DMS 273 (cell line): Measurements from ENCODE around the gene PRMT3.
"Not testable (repeated sequence)": the region's sequence is repeated elsewhere in the genome, so short reads cannot be mapped to it uniquely, and the experiment has no call there.

Experiments used
- DNase-seq: peaks from one replicate; lab custom pipeline; 2025; ENCODE audit not compliant: unreplicated experiment; lab: John Stamatoyannopoulos, UW

The PRMT3 gene

GRCh38 chr11:20373568-20374209 is 13.8 kb upstream of the PRMT3 start:
- no peak for DNase-seq

GRCh38 chr11:20374741-20375300 is 12.7 kb upstream of the PRMT3 start:
- DNase-seq, result no peak

GRCh38 chr11:20376162-20376730 is 11.3 kb upstream of the PRMT3 start:
- no peak for DNase-seq

GRCh38 chr11:20385996-20386395 is 1.5 kb upstream of the PRMT3 start:
- DNase-seq, result not testable (repeated sequence)

- peak; percentile 66 for DNase-seq
Observed at GRCh38 chr11:20388096-20389055, 860 bp downstream of the PRMT3 start.

GRCh38 chr11:20397281-20397680 is 9.8 kb downstream of the PRMT3 start:
- DNase-seq, result peak; percentile 57

- no peak for DNase-seq
Observed at GRCh38 chr11:20399498-20399897, 12.0 kb downstream of the PRMT3 start.

- no peak for DNase-seq
Observed at GRCh38 chr11:20403059-20403458, 15.5 kb downstream of the PRMT3 start.

GRCh38 chr11:20406484-20406883 is 19.0 kb downstream of the PRMT3 start:
- DNase-seq, result no peak

GRCh38 chr11:20407344-20407743 is 19.8 kb downstream of the PRMT3 start:
- no peak for DNase-seq

GRCh38 chr11:20415432-20415831 is 27.9 kb downstream of the PRMT3 start:
- no peak for DNase-seq

GRCh38 chr11:20417771-20418170 is 30.3 kb downstream of the PRMT3 start:
- no peak for DNase-seq

GRCh38 chr11:20421946-20422345 is 34.4 kb downstream of the PRMT3 start:
- DNase-seq, result no peak

- DNase-seq, result no peak
Observed at GRCh38 chr11:20429216-20429615, 41.7 kb downstream of the PRMT3 start.

GRCh38 chr11:20438637-20439036 is 51.1 kb downstream of the PRMT3 start:
- no peak for DNase-seq

GRCh38 chr11:20443596-20443995 is 56.1 kb downstream of the PRMT3 start:
- peak; percentile 30 for DNase-seq

- DNase-seq, result no peak
Observed at GRCh38 chr11:20444535-20444934, 57.0 kb downstream of the PRMT3 start.

GRCh38 chr11:20448834-20449233 is 61.3 kb downstream of the PRMT3 start:
- no peak for DNase-seq

- no peak for DNase-seq
Observed at GRCh38 chr11:20450829-20451228, 63.3 kb downstream of the PRMT3 start.

GRCh38 chr11:20451568-20451967 is 64.1 kb downstream of the PRMT3 start:
- DNase-seq, result peak; percentile 40

GRCh38 chr11:20452585-20452984 is 65.1 kb downstream of the PRMT3 start:
- DNase-seq, result peak; percentile 27
